ENCODE measurements around the gene PPP1R3C.

DNA sequence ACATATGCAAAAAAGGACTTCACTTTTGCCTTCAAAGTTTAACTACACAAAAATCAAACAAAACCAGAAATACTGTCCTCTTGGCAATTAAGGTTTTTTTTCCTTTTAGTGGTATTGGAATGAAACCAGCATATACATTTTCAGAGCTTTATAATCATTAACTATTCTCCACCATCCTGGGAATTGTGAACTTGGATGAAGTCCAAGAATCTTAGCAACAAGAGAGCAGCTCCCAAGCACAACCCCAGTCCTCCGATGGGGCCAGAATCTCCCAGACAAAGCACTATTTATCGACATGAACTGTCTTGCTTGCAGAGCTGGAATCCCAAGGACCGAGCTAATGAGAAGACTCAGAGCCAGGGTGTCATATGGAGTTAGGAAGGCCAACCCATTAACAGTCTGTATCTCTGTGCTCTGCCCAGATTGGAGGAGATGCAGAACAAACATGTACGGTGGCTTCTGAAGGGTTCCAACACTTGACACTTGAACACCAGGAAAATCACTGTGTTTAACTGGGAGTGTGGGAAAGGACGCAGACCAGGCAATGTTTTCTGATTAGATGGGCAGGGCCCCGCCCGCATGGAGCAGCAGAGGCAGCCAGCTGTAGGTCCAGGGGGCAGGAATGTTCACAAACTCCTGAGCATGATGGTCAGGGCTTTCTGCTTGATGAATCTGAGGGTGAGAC is 35.5 kb downstream of the PPP1R3C start:
- TF ChIP-seq, protein P1, sequence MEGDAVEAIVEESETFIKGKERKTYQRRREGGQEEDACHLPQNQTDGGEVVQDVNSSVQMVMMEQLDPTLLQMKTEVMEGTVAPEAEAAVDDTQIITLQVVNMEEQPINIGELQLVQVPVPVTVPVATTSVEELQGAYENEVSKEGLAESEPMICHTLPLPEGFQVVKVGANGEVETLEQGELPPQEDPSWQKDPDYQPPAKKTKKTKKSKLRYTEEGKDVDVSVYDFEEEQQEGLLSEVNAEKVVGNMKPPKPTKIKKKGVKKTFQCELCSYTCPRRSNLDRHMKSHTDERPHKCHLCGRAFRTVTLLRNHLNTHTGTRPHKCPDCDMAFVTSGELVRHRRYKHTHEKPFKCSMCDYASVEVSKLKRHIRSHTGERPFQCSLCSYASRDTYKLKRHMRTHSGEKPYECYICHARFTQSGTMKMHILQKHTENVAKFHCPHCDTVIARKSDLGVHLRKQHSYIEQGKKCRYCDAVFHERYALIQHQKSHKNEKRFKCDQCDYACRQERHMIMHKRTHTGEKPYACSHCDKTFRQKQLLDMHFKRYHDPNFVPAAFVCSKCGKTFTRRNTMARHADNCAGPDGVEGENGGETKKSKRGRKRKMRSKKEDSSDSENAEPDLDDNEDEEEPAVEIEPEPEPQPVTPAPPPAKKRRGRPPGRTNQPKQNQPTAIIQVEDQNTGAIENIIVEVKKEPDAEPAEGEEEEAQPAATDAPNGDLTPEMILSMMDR (IDR thresholded peaks at IDR 0.05) = no peak
- TF ChIP-seq POLR2A (IDR thresholded peaks at IDR 0.05) = no peak

Data from uterus (tissue), 2 donors.